ENCODE measurements around the gene LAMC3.

The LAMC3 gene

GRCh38 chr9:130989391-130989790 lies 19.6 kb upstream of the LAMC3 start:
- FAIRE-seq = no peak
- DNase-seq (ENCODE audit: insufficient read length, low spot score) = no peak
- TF ChIP-seq CTCF (IDR thresholded peaks at IDR 0.05; ENCODE audit: insufficient read depth, missing control alignments) = no peak

GRCh38 chr9:130989891-130990290 lies 19.1 kb upstream of the LAMC3 start:
- TF ChIP-seq CTCF (IDR thresholded peaks at IDR 0.05; ENCODE audit: insufficient read depth, missing control alignments) = no peak
- DNase-seq (ENCODE audit: insufficient read length, low spot score) = no peak
- no peak for FAIRE-seq

- no peak for TF ChIP-seq CTCF (IDR thresholded peaks at IDR 0.05; ENCODE audit: insufficient read depth, missing control alignments)
- DNase-seq (ENCODE audit: insufficient read length, low spot score) (no peak), FAIRE-seq (no peak)
These were observed 18.5 kb upstream of the LAMC3 start for GRCh38 chr9:130990306-130990977.

GRCh38 chr9:130990978-130991777 lies 17.8 kb upstream of the LAMC3 start:
- FAIRE-seq (no peak), DNase-seq (ENCODE audit: insufficient read length, low spot score) (no peak)

GRCh38 chr9:130991778-130992681 lies 16.9 kb upstream of the LAMC3 start:
- FAIRE-seq (no peak), DNase-seq (ENCODE audit: insufficient read length, low spot score) (no peak)
- no peak for TF ChIP-seq CTCF (IDR thresholded peaks at IDR 0.05; ENCODE audit: insufficient read depth, missing control alignments)

More at GRCh38 chr9:130990978-130991777, 17.8 kb upstream of the LAMC3 start:
- TF ChIP-seq CTCF (IDR thresholded peaks at IDR 0.05; ENCODE audit: insufficient read depth, missing control alignments) = no peak

- no peak for FAIRE-seq
- DNase-seq (ENCODE audit: insufficient read length, low spot score) = no peak
- TF ChIP-seq CTCF (IDR thresholded peaks at IDR 0.05; ENCODE audit: insufficient read depth, missing control alignments) = no peak
These were observed 16.3 kb upstream of the LAMC3 start for GRCh38 chr9:130992682-130993032.

Data from D721Med (cell line).